Measurements from ENCODE around the gene GRPEL2.
A peak's percentile ranks its signal among the peaks of the same experiment; 100 is the strongest.

GRPEL2 gene

DNA sequence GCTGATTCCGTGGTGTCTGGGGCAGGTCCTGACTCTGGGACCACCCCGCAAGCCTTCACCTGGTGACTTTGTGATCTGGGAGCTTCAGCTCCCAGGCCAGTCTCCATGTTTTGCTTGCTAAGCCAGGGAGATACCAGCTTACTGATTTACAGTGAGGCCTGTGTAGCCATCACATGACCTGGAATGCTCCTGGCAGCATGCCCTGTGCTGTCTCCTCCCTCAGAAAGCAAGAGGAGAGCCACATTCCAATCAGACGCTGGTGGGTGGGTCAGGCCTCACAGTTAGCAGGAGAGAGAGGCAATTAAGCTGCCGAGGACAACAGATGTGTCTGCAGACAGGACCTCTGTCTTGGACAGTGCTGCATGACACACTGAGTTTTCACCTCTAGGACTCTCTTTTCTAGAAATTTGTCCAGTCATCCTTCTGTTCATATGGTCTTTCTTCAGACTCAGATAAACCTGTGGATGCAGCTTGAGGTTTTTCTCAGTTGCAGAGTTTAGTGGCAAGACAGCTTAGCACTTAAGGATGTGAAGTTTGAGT lies 24.4 kb upstream of the GRPEL2 start:
- peak; percentile 31 for DNase-seq

DNA sequence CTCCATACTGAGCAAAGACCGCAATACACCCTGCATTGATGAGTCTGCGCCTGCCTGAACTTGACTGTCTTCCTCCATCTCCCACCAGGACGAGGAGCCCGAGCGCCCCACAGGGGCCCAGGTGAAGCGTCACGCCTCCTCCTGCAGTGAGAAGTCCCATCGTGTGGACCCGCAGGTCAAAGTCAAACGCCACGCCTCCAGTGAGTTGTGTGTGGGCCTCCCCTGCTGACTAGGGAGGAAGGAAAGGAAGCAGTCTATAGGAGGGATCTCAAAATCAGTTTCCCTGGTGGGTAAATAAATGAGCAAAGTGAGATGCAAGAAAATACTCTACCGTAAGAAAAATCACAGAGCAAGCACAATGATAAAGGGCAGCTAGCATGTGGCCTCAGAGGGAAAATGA lies 22.8 kb upstream of the GRPEL2 start:
- no peak for DNase-seq

DNA sequence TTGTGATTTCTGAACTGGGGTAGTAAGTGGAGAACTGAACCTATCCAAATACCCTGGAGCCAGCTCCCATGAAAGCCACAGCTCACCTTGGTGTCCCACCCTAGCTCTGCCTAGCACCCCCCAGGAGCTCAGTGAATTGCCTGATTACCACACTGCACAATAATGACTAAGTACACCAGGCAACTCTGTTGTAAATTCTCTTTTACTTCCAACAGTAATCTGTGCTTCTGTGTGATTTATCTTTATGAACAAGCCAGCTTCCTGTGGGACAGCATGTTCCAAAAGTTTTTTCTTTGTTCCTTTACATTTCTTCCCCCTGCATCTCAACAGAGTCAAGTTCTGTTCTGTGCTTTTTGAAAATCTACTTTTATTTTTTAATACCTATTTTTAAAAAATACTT lies 22.1 kb upstream of the GRPEL2 start:
- DNase-seq: no peak

DNA sequence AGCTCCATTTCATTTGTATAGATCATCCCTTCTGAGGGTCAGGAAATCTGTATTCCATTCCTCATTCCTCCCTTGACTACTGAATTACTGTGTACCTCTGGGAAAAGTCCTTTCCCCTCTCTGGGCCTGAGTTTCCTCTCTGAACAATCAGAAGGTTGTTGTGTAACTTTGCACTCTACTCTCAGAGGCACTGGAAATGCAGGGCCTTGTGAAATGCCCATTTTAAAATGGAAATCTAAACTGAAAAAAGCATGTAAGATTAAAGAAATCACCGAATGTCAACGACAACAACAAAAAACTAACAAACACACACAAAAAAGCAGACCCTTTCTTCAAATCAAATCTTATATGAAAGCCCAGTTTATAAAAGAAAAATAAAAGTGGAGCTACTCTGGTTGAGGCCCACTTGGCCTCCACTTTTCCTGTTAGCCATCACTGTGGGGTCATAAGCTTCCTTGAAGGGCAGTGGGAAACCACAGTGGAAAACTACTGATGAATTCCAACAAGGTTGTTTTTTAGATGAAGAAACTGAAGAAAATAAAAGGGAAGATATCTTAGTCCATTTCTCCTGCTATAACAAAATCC lies 21.6 kb upstream of the GRPEL2 start:
- no peak for DNase-seq

DNA sequence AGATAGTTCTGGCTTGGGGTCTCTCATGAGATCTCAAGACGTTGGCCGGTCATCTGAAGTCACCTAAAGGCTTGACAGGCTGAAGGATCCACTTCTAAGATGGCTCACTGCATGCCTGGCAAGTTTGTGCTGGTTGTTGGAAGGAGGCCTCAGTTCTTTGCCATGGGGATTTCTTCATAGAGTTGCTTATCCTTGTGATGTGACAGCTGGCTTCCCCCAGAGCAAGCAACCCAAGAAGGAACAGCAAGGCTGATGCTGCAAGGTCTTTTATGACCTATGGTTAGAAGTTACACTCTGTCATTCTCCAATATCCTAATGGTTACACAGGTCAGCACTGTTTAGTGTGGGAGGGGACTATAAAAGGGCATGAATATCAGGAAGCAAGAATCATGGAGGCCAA lies 20.7 kb upstream of the GRPEL2 start:
- DNase-seq: no peak

DNA sequence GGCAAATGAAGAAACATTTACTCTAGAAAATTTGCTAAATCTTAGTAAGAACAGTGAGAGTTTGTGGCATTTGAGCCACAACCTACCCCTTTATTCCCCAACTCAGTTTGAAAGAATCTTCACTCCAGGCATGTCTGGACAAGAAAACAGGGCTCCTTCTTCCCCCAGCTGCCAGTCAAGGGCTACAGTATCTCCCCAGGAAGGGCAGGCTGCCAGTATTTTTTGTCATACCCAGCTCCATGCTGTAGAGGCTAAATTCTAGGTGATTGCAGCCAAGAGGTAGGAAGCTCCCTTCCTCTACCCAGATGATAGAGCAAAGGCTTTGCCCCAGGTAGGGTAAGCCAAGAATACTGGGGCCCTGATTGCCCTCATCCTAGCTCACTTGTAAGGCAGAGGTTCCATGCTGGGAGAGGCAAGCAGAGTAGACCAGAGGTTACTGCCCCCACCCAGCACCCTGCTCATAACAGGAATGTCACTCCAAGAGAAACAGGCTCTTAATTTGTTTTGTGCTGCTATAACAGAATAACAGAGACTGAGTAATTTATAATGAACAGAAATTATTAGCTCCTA lies 20.0 kb upstream of the GRPEL2 start:
- DNase-seq: no peak

DNA sequence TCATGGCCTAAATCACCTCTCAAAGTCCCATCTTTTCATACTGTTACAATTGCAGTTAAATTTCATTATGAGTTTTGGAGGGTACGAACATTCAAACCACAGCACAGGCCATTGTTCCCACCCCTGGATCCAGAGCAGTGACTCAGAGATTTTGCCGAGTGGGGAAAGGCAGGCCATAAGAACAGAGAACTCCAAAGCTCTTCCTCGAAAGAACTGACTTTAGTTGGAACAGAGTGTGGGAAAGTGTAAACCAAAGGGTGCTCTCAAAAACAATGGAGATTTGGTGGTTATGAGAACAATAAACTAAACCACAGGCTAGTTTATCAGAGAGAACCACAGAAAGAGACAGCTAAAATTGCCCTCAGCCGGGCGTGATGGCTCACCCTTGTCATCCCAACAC lies 19.4 kb upstream of the GRPEL2 start:
- DNase-seq: no peak

DNA sequence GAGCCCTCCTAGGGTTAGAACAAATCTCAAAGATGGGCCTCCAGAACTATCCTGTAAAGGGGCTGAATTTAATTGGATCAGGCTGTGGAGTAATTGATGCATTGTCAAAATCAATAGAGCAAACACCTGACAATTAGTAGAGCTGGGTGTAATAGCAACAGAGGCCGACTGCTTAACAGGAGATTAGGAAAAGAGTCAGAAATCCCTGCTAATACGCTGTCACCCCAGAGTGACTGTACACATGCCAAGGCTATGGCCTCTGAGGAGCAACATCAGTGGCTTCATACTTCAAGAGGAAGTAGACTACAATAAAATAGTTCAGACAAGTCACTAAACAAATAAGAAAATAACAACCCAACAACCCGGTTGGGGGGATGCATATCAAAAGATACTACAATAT lies 18.7 kb upstream of the GRPEL2 start:
- DNase-seq: no peak

DNA sequence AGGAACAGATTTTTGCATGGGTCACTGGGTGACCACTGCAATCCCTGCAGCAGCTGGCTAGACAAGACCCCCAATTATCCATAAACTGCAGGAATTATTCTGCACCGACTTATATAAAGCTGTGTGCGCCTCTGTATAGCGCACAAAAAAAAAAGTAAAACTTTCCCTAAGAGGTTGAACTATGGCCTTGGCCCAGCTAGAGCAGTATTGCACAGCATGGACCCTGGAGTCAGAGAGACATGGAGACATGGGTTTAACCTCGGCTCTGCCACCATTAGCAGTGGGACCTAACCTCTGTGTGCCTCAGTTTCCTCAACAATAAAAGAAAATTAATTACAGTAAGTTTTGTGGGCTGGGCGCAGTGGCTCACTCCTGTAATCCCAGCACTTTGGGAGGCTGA lies 17.1 kb upstream of the GRPEL2 start:
- DNase-seq: no peak

DNA sequence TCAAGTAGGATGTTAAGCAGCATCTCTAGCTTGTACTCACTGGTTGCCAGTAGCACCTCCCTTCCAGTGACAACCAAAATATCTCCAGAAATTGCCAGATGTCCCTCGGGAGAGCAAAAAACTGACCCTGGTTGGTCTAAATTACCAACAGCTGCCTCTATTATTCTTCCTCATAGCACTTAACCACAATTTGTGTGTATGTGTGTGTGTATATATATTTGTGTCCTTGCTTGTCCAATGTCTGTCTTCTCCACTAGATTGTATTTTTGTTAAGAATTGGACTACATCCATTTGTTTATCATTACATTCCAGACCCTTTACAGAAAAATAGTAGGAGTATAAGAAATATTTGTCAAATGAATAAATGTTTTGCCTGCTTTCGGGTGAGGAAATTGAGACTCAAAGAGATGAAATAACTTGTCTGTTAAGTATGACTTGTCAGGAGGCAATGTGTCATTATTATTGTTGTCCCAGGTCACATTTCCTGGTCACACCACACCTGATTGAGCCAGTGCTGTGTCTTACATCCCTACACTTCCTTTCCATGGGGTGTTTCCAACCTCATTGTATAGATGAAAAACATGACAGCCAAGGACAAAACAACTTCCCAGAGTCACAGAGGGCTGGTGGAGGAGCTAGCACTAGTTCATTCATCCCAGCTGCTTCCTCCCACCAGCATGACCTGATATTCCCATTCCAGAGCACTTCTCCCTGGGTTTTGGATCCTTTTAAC lies 11.4 kb upstream of the GRPEL2 start:
- no peak for DNase-seq

DNA sequence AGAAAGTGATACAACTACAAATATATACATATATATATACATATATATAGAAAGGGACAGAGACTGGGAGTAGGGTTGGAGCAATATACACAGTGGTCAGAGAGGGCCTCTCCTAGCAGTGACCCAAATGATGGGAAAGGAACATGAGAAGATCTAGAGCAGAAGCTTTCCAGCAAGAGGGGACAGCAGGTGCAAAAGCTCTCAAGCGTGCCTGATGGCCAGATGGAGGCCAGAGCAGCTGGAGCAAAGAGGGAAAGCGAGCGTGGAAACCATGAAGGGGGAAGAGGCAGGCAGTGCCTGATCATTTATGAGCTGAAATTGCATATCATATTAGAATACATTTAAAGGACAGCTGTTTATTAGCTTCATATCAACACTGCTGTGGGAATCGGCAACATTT lies 7.6 kb upstream of the GRPEL2 start:
- no peak for DNase-seq

DNA sequence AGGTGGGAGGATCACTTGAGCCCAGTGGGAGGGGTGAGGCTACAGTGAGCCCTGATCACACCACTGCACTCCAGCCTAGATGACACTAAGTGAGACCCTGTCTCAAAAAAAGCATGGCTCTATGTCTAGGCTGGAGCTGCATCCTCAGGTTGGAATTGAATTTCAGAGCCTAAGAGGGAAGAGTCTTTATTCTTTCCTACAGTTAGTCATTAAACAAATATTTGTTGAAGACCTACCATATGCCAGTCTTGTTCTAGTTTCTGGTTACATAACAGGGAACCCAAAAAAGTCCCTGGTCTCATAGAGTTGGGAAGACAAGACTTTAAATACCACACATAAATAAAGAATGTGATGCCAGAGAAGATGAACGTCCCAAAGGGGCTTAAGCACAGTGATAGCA lies 6.9 kb upstream of the GRPEL2 start:
- DNase-seq: no peak

DNA sequence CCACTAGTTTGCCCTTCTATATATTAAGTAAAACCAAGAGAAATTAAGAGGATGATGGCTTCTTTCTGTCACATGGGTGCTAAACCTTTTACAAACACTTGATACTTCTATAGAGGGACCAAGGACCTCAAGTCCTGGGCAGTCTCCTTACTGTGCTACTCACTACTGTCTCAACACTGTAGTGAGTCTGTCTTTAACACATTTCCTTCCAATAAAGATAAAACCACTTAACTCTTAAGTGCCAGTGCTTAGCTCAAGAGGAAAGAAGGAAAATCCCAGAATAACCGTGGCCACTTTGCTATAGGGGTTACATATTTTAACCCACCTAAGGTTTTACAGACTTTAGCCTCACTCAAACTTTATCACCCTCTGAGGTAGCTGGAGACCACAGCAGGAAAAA lies 4.4 kb upstream of the GRPEL2 start:
- no peak for DNase-seq

DNA sequence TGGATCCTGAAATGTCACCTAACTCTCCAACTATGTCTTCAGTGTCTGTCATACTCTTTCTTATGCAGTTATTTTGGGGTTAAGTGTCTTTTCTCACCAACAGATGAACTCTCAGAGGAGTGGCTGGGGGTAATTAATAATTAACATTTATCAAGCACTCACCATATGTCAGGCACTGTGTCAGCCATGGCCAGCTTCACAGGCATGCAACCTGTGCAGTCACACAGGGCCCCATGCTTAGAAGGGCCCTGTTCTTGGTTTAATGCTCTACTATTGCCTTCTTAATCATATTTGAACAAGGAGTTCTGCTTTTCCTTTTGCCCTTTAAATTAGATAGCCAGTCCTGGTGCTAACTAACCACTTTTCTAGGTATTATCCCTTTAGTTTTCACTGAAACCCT lies 3.4 kb upstream of the GRPEL2 start:
- DNase-seq: no peak

DNA sequence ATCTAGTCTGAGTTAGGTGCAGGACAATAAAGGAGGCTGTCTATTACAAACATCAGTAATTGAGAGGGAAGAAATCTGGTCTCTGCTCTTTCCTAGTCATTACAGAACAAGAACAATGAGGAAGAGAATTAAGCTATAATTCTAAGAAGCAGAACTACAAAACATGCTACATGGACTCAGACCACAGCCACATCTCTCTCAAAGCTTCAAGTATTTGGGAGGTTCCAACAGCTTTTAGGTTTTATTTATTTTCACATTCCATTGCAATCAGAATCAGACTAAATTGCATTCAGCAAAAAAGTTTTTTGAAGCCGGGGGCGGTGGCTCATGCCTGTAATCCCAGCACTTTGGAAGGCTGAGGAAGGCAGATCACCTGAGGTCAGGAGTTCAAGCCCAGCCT lies 1.1 kb upstream of the GRPEL2 start:
- DNase-seq: no peak

DNA sequence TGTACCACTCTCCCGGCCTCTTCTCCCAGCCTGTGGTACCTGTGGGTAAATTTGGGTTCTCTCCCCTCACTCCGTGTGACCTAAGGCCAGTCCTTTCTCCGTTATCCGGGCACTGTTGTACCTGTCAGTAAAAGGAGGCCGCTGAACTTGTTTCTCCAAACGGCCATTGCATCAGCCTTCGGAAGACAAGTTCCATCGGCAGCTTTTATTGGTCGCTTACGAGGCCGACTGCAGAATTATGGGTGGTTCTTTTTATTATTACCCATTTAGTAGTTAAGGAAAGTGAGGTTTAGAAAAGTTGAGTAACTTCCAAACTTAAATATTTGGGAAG lies 558 bp downstream of the GRPEL2 start:
- DNase-seq: peak; percentile 16

DNA sequence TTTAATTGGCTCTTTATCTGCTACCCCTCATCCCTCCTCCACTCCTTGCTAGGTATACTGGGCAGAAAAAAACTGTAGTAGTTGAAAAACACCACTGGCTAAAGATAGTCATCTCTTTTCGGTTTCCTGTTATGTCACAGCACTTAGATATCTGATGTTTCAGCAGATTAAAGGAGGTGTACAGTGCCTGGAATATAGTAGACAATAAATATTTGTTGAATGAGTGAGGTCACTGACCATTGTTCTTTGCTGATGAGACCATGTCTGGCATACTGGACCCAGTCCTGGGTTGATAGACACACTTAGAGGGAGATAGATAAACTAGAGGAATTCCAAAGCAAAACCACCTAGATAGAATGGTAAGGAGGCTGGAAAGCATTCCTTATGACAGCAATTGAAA lies 3.2 kb downstream of the GRPEL2 start:
- no peak for DNase-seq

DNA sequence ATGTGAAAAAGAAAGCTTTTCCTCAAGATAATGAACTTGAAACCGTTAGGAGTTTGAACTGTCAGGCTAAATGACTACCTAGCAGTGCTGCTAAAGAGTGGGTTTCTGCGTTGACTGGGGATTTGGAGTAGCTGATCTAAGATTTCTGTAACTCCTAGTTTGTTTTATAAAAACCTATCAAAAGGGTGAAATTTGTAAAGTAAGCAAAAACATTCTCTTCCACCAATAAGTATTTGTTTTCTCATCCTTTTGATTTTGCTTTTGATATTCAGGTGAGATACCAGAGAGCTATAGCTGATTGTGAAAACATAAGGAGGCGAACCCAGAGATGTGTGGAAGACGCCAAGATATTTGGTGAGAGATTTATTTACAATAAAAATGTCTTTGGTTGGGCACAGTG lies 4.1 kb downstream of the GRPEL2 start:
- DNase-seq: no peak

DNA sequence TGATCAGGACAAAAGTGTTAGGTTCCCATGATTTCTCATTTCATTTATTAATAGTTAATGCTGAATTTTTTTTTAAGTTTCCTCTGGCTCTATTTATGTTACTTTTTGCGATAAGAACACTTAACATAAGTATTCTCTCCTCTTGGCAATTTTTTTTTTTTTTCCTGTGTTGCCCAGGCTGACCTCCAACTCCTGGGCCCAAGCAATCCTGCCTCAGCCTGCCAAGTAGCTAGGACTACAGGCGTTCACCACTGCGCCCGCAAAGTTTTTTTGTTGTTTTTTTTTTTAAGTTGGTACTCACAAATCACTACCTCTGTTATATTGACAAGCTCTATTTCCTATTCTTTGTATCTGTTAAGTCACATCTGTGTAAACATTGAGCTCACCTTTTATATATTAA lies 6.9 kb downstream of the GRPEL2 start:
- DNase-seq: no peak

DNA sequence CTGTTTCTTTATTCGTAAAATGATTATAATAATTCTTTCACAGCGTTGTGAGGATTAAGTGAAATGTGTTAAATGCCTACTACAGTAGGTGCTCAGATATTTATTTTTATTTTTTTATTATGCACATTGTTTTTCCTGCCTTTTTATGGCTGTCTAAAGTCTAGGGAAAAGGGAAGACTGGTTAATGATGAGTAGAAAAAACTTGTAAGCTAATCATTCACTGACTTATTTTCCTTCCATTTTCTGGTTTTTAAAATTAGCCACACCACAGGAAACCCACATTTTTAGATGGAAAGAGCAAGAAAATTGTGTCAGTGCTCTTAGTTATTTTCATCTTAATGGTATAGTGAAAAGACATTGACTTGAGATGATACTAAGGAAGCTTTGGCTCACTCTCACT lies 8.6 kb downstream of the GRPEL2 start:
- DNase-seq: no peak

DNA sequence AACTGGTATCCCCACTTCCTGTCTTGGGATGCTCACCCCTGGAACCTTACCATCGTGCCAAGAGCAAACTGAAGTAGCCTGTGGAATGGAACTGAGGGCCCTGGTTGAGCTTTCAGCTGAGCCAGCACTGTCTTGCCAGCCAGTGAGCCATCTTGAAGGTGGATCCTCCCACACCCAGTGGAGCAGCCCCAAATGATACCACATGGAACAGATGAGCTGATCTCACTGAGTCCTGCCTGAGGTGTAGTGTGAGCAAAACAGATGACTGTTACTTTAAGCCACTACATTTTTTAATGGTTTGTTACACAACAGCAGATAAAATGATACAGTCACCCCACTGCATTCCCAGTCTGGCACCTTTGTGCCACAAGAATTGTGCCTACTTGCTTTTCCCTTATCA lies 10.4 kb downstream of the GRPEL2 start:
- no peak for DNase-seq

DNA sequence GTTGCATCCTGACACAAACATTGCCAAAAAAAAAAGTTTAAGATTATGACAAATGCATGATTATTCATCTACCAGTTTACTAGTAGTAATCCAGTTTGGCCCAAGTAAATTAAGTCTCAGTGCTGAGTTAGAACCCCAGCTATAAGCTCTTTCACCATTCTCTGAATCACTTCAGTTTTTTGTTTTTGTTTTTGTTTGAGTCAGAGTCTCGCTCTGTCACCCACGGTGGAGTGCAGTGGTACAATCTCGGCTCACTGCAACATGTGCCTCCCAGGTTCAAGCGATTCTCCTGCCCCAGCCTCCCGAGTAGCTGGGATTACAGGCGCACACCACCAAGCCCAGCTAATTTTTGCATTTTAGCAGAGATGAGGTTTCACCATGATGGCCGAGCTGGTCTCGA lies 11.1 kb downstream of the GRPEL2 start:
- DNase-seq: no peak

DNA sequence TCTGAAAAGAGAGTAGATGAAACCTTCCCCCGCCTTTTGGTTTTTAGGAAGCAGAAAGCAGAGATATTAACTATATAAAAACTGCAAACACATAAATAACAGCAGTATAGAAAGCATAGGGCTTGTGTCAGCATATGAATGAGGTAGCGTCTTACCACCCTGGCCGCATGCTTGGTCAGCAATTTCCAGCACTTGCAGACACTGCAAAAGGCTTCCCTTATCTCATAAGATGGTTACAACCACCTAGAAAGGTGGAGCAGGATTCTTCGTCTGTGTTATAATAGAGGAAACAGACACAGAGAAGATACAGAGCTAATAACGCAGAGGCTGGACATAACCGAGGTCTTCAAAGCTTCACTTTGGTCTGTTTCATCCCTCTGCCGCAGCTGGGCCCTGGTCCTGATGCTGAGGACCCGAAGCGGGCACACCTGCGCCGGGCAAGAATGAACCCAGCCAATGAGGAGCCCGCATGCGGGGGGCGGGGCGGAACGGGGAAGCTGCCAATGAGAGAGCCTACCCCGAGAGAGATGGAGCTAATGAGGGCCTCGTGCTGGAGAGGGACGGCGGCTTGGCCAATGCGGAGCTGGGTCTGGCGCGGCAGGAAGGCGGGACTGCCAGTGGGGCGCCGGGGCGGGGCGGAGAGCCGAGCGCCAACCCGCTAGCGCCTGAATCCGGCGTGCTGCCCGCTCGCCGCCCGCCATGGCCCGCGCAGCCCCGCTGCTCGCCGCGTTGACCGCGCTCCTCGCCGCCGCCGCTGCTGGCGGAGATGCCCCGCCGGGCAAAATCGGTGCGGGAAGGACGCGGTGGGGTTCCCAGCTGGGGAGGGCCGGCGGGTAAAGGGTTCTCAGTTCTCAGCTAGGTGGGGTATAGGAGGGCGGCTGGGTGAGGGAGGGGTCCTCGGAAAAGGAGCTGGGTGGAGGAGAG lies 12.3 kb downstream of the GRPEL2 start, which contains the start of gene PCYOX1L:
PCYOX1L (plus strand) TSS at position 677 of the 924 bp plus-strand sequence; CDS start at position 700, 23 bp downstream.
- DNase-seq: peak; percentile 98

DNA sequence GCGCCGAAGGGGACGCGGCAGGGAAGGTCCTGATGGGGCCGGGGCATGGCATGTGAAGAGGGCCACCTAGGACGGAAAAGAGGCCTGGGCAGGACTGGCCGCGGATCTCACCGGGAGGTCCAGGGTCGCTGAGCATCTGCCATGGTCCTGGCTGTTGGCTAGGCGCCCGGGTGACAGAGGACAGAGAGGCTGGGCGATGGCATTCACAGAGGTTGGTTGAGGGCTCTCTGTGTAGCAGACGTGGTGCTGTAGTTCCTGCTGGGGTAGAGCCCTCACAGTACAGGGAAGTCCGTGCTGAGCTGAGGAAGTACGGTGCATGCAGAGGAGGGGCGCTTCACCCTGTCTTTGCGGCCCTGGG lies 13.0 kb downstream of the GRPEL2 start:
- peak; percentile 48 for DNase-seq
